Right atrium auricular region (tissue), 2 donors: ENCODE results near the gene ERGIC1. TPM values are rescaled to one million over a fixed set of nuclear protein-coding genes. Genes with fewer than 3 reads are reported as not detected.

ENCODE experiments used
- DNase-seq: peaks from one replicate; pipeline ENCODE4 v3.0.0-alpha.2; 2019; ENCODE audit warnings: low spot score
- H3K27ac ChIP-seq, 2 donors: fragments of 200-600 bp; sonication (generic); 1 replicate in 1 of 2; 2 replicates in 1 of 2; pipeline ENCODE4 v1.5.1; 2016 to 2019
- H3K27me3 ChIP-seq, 2 donors: fragments of 200-600 bp; sonication (generic); one replicate each; pipeline versions ENCODE4 v1.5.1 to v1.6.0; 2017 to 2019
- H3K36me3 ChIP-seq: fragments of 200-600 bp; sonication (generic); one replicate; pipeline ENCODE4 v1.5.1; 2016
- H3K4me1 ChIP-seq, 2 donors: fragments of 200-600 bp; sonication (generic); one replicate each; pipeline versions ENCODE4 v1.5.1 to v1.6.0; 2017 to 2019
- H3K4me3 ChIP-seq, 2 donors: fragments of 200-600 bp; sonication (generic); 1 replicate in 1 of 2; 2 replicates in 1 of 2; pipeline ENCODE4 v1.5.1; 2017 to 2019; ENCODE audit warnings: mild to moderate bottlenecking in 1 of 2, moderate library complexity in 1 of 2
- H3K9me3 ChIP-seq, 2 donors: fragments of 200-600 bp; sonication (generic); one replicate each; pipeline ENCODE4 v1.5.1; 2019
- total RNA-seq, 2 donors: library from RNA; depleted of rRNA; stranded (reverse); fragments of >200 nt; gene quantifications; one replicate each; pipeline ENCODE4 v1.1.0, GENCODE V29; 2016
- TF ChIP-seq, protein P1 (sequence below), 2 donors: fragments of 200-600 bp; sonication (generic); IDR thresholded peaks; one replicate each; pipeline ENCODE4 v1.5.1; 2019; ENCODE audit warnings: antibody characterized with exemption in 2 of 2

The ERGIC1 gene
- total RNA-seq, 2 donors from 2014 or later: 70.7 to 113 TPM

DNA sequence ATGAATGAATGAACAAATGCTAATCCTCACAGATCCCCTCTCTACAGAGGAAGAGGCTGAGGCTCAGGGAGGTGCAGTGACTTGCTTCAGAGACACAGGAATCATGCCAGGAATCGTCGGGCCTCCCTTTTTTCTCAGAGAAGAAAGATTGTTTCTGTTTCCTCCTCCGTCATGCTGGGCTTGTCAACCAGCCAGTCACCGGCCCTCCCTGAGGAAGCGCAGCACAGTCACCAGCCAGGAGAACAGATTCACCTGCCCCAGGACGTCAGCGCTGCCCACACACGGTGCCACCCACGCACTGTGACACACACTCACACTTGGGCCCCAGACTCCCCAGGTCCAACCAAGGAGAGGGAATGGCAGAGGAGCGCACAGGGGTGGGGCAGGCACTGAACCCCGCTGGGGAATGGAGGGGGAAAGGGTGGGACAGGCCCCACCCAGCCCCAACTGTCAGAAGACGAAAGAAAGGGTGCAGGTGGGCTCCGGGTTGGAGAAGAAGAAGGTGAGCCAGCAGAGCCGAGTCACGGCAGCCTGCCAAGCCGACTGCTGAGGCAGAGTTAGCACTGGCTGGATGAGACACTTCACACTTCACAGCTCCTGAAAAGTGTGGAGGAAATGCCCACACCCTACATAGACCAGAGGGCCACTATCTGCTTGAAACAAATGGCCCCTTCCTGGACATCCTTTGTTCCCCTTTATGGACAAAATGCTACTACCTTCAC lies 13.8 kb upstream of the ERGIC1 start:
- Histone ChIP-seq H3K27ac (no peak overlapping the region), H3K4me1 (peaks cover 0 to 11% of the 10 kb centered on the region in 2 donors), H3K9me3 (peaks cover 0 to 2% of the 10 kb centered on the region in 2 donors), H3K27me3 (no peaks in the 10 kb centered on the region), H3K36me3 (no peaks in the 10 kb centered on the region), H3K4me3 (no peak overlapping the region)
- TF ChIP-seq, protein P1, sequence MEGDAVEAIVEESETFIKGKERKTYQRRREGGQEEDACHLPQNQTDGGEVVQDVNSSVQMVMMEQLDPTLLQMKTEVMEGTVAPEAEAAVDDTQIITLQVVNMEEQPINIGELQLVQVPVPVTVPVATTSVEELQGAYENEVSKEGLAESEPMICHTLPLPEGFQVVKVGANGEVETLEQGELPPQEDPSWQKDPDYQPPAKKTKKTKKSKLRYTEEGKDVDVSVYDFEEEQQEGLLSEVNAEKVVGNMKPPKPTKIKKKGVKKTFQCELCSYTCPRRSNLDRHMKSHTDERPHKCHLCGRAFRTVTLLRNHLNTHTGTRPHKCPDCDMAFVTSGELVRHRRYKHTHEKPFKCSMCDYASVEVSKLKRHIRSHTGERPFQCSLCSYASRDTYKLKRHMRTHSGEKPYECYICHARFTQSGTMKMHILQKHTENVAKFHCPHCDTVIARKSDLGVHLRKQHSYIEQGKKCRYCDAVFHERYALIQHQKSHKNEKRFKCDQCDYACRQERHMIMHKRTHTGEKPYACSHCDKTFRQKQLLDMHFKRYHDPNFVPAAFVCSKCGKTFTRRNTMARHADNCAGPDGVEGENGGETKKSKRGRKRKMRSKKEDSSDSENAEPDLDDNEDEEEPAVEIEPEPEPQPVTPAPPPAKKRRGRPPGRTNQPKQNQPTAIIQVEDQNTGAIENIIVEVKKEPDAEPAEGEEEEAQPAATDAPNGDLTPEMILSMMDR (IDR thresholded peaks at IDR 0.05): no peak
- DNase-seq: no peak

DNA sequence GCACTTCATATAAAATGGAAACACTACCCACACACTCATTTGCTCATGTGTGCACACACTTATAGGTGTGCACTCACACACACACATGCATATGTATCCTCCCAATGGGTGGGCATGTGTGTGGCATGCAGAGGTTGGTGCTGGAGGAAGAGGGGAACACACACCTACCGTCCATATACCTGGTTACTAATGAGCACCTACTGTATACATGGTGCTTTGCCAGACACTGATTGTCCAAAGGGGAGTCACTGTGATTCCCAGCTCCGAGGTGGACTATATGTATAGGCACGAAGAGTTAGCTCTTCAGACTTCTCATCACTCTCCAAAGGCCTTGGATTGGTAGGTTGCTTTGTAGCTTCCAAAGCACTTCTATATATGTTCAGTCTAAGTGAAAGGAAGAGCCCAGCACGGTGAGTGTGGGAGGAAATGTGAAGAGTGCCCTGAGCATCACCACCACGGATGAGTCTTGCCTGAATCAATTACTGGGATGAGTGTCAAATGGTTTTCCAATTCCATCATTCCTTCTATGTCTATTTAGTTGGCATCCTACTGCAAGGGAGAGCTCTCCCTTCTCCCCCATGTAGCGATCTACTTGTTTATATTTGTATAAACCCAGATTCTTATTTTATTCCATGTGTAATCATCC lies 12.6 kb upstream of the ERGIC1 start:
- TF ChIP-seq, protein P1 (IDR thresholded peaks at IDR 0.05): no peak
- DNase-seq: no peak
- Histone ChIP-seq H3K27ac (no peak overlapping the region), H3K4me1 (peaks cover 0 to 11% of the 10 kb centered on the region in 2 donors), H3K36me3 (no peaks in the 10 kb centered on the region), H3K27me3 (no peaks in the 10 kb centered on the region), H3K9me3 (peaks cover 0 to 5% of the 10 kb centered on the region in 2 donors), H3K4me3 (no peak overlapping the region)

DNA sequence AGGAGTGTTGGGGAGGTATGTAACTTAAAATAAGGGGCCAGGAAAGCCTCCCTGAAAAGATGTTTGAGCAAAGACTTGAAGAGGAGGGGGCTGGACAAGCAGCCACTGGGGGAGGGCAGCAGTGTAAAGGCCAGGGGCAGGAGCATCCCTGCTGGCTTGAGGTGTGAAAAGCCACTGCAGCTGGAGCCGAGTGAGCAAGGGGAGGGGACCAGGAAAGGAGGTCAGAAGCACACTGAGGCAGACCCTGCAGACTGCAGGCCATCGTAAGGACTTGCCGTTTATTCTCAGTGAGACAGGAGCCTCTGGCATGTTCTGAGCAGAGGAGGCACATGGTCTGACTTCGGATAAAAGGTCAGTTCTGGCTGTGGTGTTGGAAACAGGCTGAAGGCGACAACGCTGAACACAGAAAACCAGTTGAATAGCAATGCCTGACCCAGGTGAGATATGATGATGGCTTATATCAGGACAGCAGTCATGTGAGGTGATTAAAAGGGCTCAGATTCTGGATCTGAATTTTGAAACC lies 10.2 kb upstream of the ERGIC1 start:
- Histone ChIP-seq H3K9me3 (peaks cover 0 to 5% of the 10 kb centered on the region in 2 donors), H3K27me3 (no peaks in the 10 kb centered on the region), H3K36me3 (no peaks in the 10 kb centered on the region), H3K4me1 (peaks cover 0 to 12% of the 10 kb centered on the region in 2 donors), H3K4me3 (no peak overlapping the region), H3K27ac (no peak overlapping the region)
- TF ChIP-seq, protein P1 (IDR thresholded peaks at IDR 0.05): no peak
- DNase-seq: no peak

- no peak overlapping the region for H3K4me3 ChIP-seq
- peaks cover 0 to 5% of the 10 kb centered on the region in 2 donors for H3K9me3 ChIP-seq
- H3K4me1 ChIP-seq: peaks cover 0 to 5% of the 10 kb centered on the region in 2 donors
- H3K36me3 ChIP-seq: no peaks in the 10 kb centered on the region
- no peak overlapping the region for H3K27ac ChIP-seq
- no peak for DNase-seq
- TF ChIP-seq, protein P1 (IDR thresholded peaks at IDR 0.05): no peak
- H3K27me3 ChIP-seq: no peaks in the 10 kb centered on the region
Measured at GRCh38 chr5:172825610-172826204, 8.3 kb upstream of the ERGIC1 start.

DNA sequence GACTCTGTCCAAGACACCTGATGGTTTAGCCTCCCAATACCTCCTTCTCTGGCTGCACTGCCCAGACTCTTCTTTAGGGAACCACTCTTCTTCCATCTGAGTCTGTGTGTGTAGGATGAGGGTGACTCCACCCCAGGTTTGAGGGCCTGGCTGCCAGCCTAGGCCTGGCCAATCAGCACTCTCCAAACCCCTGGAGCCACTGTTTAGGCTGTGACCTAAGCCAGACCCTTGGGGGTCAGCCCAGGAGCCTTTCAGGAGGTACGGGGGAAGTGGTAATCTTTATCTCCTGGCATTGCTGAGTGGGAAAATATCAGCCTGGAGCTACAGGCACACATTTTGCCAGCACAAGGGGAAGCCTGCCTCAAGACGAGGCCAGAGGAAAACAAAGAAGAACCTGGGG lies 6.2 kb upstream of the ERGIC1 start:
- no peak for DNase-seq
- no peak overlapping the region for H3K4me3 ChIP-seq
- H3K36me3 ChIP-seq: no peaks in the 10 kb centered on the region
- H3K27me3 ChIP-seq: no peaks in the 10 kb centered on the region
- H3K4me1 ChIP-seq: peaks cover 0 to 5% of the 10 kb centered on the region in 2 donors
- no peak overlapping the region for H3K27ac ChIP-seq
- TF ChIP-seq, protein P1 (IDR thresholded peaks at IDR 0.05): no peak
- peaks cover 0 to 5% of the 10 kb centered on the region in 2 donors for H3K9me3 ChIP-seq
